NT2/D1 (cell line): ENCODE measurements around the gene SMPD2.

Experiments
- YY1 ChIP-seq: IDR thresholded peaks from 2 replicates; pipeline ENCODE4 v1.6.1; 2011; ENCODE audit not compliant: insufficient read length, insufficient read depth
- ZNF274 ChIP-seq: IDR thresholded peaks from 2 replicates; pipeline ENCODE4 v1.6.1; 2011; ENCODE audit warnings: mild to moderate bottlenecking, low read depth, low read length

DNA sequence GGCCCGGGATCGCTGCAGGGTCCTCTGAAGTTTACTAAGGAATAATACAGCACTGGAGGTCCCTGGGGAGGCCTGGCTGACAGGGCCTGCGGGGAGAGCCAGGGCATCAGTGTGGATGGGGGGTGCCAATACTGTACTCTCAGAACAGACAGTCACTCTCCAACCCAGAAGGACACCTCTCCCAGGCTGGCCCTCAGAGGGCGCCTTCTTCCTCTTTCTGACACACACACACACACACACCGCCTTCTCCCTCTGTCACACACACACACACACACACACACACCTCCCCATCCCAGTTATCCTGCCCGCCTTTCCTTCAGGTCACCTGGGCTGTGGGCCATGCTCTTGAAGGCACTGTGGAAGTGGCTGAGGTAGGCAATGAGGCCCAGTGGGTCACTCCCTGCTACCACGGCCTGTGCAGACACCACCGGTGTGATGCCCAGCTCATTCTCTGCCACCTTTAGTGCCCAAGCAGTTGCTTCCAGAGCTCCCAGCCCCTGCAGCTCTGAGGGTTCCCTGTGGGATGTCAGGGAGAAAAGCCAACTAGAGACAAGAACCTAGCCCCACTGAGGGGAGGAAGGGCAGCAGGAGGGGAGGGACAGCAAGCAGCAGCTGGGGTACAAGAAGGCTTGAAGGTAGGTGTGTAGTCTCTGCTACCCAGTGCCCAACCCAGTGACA is 7.5 kb downstream of the SMPD2 start:
- no peak for TF ChIP-seq YY1
- no peak for TF ChIP-seq ZNF274
